Stimulated activated CD4-positive, alpha-beta T cell treated with anti-CD3 and anti-CD28 coated beads, Interleukin-4, amount 100 ng/mL, for 1 hour (primary cell): Measurements from ENCODE around the gene C1QC.
A peak's percentile ranks its signal among the peaks of the same experiment; 100 is the strongest.

Experiments
- DNase-seq: peaks from one replicate; pipeline ENCODE4 v3.0.0-alpha.2; 2020

Gene C1QC

DNA sequence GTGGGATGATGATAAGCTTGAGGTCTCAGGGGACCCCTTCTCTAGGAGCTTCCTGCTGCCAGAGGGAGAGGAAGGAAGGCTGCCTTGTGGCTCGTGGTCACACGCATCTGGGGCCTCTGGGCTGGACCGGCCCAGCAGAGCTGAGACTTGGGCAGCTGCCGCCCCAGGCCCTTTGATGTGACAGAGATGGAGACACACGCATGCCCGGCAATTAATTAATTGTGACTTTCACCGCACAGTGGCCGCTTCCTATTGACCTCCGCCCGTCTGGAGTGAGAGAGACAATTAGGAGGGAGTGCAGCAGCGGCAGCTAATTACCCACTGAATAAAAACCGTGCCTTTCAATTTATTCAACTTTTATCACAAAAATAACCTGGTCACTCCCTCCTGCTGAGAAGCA lies 23.6 kb upstream of the C1QC start:
- DNase-seq, result no peak

DNA sequence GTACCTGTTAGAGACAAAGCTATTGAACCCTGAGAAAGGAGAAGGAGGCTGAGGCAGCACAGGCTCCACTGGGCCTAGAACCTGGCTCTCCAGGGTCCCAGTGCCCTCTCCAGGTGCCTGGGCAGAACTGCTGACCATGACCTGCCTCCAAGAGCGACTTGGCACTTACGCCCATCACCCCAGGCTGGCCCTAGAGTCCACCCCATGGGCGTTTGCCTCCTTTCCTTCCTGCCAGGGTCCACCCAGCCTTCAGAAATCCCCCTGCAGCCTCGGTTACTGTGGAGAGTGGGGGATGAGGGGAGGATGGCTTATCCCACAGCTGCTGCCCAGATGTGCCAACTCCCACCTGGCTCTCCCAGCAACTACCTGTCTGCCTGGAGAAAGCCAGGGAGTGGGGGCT lies 21.7 kb upstream of the C1QC start:
- DNase-seq, result no peak

DNA sequence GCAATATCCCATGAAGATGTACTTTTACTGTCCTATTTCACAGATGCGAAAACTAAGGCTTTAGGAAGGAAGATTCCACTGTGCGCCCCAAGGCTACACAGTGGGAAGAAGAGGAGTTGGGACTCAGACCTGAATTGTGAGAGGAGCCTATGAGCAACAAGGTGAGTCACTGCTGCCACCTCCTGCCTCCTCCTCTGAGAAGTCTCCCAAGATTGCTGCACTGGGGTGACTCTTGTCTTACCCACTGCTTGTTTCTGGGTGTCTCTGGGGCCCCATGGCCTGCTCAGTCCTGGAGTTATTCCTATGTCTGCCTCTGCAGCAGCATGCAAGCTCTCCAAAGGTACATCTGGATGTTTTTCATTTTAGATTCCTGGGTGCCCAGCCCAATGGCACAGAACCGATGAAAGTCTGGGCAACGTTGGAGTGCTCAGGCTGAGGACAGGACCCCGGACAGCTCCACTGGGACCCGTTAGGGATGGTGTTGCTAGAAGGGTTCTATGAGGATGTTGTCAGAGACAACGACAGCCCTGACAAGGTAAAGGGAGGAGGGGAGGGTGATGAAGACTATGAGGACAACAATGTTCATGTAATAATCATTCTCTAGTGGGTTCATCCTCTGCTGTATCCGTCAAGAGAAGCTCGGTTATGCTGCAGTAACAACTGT lies 18.0 kb upstream of the C1QC start:
- DNase-seq, result no peak

DNA sequence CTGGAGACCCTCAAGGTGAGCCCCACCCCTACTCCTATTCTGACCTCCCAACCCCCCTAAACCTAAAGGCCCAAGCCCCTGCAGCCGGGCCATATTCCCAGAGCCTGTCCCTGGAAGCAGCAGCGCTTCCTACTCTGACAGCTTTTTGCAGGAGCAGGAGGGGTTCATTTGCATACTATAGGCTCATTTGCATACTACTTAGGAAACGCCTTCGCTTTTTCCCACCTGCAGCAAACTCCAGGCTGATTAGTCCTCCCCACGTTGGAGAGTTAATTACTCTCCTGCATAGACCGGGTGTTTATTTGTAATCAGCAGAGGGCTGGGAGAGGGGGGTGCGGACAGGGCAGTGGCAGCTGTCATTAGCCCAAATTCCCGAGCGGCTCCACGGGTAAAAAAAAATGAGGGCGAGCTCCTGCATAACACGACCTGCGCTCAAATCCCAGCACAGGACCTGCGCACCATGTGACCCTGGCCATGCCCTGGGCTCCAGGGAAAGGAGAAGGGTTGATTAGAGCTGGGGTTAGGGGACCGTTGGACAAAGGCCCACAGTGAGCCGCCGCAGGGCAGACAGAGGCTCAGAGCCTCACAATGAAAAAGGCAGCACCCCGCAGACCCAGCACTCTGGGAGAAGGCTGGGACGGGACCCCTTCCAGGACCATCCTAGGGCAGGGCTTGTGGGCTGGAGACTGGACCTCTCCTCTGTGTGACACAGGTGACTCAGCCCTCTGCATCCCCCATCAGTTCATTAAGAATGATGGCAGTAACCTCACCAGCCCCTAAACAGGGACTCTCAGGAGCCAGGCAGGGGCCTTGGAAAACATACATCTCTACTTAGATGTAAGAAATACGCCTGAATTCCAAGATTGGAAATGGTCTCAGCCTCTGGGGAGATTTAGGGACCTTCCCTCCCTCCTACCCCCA lies 16.9 kb upstream of the C1QC start:
- no peak for DNase-seq

DNA sequence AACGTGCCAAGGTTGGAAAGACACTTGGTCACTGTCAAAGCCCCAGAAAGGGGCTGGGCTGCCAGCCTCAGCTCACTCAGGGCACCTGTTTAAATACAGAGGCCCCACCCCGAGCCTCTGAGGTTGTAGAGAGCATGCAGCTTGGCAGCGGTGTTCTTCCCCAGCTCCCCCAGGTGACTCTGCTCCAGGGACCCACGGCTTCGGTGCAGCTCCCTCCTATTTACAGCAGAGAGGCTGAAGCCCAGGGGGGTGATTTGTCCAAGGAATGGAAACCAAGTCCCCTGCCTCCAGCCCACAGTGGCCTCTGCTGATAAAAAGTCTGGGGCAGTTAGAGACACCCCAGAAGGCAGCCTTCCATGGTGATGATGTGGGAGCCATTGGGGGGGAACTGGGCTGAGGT lies 16.1 kb upstream of the C1QC start:
- DNase-seq, result no peak

DNA sequence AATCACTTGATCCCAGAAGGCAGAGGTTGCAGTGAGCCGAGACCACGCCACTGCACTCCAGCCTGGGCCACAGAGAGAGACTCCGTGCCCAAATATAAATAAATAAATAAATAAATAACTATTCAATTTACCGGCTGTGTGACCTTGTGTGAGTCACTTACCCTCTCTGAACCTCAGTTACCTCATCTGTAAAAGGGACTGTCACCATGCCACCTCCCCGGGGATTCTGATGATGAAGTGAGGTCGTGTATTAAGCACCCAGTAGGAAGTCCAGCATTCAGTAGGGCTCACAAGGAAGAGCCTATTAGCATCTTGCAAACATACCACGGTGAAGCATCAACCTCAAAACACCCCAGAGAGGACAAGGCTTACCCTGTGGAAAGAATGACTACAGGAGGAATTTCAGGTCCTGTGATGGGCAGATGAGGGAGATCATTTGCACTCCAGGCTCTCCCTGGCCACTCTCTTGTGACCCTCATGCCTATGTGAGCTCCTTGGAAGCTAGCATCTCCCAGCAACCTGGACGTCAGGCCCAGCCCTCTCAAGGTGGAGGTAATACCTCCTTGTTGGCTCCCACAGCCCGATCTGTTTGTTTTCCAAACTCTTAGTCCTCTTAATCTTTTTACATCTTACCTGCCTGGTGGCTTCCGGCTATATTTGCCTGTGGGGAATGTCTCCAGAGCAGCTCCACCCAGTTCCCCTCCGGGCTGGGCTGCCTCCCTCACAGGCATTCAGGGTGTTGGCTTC lies 14.6 kb upstream of the C1QC start:
- DNase-seq, result no peak

DNA sequence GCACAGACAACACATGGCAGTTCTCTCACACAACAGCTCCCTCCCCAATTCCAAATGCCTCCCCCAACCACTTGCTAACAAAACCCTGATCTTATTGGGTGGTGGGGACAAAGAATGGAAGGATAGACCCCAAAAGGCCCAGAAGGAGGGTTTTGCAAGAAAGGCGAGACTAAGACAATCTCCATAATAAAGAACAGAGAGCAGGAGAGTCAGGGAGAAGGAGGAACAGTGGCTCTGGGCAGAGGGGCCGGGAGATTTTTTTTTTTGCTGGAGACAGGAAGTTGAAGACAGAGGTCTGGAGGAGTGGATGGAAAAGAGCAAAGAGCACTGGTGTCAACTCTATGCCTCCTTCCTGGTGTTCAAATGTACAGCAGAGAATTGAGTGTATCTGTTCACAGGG lies 13.5 kb upstream of the C1QC start:
- no peak for DNase-seq

DNA sequence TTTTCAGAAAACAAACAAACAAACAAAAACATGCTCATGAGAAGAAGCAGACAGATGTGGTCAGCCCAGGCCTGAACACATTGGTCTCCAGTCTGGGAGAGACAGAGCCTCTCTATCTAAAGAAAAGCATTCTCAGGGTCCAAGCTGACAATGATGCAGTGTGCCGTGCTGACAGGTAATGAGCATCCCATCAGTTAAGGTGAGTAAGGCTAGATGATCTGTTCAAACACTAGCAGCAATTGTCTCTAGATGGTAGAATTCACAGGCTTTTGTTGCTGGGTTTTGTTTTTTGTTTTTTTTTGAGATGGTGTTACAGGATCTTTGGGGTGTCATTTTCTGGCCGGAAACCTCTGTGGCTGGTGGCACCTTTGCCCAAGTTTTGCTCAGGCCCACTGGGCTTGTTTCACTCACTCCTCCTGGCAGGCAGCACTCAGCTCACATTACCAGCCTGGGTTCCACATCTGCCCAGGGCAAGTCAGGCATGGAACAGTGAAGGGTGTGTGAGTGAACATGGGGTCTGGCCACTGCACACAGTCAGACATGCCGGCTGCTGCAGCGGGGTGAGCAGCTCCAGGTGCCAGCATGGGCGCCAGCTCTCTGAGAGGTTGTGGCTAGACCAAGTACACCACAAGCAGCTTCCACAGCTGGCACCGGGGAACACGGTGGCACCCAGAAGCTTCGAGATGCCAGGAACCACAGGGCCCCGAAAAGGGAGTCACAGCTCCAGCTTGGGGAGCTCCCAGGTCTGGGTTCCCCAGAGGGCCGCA lies 9.6 kb upstream of the C1QC start:
- no peak for DNase-seq

DNA sequence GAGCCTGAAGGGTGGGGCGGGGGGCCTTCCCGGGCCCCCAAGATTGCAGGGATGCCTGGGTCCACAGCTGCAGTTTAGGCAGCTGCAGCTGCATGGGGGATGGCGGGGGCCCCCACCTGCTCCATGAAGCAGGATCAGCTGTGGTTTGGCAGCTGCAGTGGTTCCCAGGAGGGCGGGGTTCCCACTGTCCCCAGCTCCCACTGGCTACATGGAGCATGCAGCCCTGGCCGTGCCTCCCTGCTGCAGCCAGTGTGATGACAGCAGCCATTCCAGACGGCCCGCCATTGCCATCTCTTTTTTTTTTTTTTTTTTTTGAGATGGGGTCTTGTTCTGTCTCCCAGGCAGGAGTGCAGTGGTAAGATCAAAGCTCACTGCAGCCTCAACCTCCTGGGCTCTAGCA lies 8.0 kb upstream of the C1QC start:
- no peak for DNase-seq

DNA sequence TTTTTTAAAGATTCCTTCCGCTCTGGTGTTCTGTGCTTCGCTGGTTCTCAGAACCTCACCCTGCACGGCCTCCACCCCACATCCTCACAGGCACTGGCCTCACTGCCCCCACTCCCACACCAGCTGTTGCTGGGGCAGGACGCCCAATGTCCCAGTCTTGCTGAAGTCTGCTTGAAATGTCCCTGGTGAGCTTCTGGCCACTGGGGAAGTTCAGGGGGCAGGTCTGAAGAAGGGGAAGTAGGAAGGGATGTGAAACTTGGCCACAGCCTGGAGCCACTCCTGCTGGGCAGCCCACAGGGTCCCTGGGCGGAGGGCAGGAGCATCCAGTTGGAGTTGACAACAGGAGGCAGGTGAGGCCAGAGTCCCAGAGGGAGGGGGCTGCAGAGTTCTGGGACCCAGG lies 7.1 kb upstream of the C1QC start, which contains the start of gene C1QA:
C1QA (plus strand) TSS at position 276 of the 400 bp plus-strand sequence. CDS start 989 bp downstream, outside the sequence.
- DNase-seq, result no peak

DNA sequence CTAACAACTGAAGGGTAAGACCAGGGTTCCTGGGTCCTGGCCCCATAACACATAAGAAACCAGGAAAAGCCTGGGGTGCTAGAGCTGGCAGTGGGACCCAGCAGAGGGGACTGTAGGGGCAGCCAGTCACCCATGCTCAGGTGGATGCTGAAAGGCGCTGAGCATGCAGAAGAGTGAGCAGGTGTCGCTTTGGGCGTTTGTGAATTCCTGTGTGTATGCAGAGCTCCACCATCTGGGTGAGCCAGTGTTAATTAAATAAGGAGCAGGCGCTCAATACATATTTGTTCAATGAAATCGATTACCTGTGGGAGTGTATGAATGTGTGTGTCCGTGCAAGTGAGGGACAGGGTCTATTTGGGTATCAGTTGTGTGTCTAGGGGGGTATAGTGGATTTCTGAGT lies 6.5 kb upstream of the C1QC start:
- no peak for DNase-seq

DNA sequence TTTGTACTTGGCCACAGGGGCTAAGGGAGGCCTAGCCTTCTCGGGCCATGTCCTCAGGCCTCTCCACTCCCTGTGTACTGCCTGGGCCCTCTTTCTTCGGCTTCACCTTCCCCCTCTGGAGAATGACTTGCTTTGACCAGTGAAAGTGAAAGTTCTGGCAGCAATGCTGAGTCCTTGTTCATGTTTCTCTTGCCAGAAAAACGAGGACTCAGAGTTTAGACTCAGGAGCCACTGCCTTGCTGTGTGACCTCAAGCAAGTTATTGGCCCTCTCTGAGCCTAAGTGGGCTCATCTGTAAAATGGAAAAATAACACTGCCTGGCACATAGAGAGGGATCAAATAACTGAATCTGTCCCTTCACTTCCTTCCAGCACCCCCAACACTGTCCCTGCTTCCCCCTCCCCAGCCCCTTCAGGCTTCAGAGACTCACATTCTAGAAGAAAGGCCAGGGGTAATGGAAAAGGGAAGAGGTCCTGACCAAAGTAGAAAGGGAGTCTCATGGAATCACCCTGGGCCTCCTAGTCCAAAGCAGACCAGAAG lies 5.5 kb upstream of the C1QC start:
- no peak for DNase-seq

DNA sequence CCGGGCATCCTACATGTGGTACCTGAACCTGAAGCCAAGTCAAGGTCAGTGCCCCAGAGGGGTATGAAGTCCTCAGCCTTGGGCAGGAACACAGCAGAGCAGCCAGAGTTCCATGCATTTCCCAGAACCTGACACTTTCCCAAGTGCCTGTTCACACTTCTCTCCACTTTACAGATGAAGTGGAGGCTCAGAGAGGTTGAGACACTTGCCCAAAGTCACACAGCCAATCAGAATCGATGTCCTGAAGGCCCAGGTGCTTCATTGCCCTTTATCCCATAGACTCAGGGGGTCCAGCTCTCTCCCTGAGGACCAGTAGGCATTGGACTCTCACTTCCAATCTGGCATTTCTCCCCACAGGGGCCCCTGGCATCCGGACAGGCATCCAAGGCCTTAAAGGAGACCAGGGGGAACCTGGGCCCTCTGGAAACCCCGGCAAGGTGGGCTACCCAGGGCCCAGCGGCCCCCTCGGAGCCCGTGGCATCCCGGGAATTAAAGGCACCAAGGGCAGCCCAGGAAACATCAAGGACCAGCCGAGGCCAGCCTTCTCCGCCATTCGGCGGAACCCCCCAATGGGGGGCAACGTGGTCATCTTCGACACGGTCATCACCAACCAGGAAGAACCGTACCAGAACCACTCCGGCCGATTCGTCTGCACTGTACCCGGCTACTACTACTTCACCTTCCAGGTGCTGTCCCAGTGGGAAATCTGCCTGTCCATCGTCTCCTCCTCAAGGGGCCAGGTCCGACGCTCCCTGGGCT lies 4.8 kb upstream of the C1QC start:
- DNase-seq, result no peak

DNA sequence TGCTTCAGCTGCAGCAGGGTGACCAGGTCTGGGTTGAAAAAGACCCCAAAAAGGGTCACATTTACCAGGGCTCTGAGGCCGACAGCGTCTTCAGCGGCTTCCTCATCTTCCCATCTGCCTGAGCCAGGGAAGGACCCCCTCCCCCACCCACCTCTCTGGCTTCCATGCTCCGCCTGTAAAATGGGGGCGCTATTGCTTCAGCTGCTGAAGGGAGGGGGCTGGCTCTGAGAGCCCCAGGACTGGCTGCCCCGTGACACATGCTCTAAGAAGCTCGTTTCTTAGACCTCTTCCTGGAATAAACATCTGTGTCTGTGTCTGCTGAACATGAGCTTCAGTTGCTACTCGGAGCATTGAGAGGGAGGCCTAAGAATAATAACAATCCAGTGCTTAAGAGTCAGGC lies 4.1 kb upstream of the C1QC start:
- DNase-seq, result no peak

DNA sequence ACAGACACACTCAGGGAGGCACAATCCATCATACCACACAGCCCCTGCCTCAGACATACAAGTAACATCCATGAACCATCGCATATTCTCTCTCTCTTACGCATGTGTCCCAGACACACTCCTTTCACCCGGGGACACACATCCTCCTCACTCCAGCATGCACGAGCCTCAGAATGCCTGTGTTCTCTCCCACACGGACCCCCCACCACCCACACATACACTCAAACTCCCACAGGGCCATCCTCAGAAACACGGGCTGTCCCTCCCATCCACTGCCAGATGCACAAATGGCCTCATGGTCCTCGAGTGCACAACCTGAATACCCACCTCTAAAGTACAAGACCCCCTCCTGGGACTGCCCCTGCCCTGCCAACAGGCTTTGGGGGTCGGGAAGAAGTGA lies 2.2 kb upstream of the C1QC start:
- no peak for DNase-seq

DNA sequence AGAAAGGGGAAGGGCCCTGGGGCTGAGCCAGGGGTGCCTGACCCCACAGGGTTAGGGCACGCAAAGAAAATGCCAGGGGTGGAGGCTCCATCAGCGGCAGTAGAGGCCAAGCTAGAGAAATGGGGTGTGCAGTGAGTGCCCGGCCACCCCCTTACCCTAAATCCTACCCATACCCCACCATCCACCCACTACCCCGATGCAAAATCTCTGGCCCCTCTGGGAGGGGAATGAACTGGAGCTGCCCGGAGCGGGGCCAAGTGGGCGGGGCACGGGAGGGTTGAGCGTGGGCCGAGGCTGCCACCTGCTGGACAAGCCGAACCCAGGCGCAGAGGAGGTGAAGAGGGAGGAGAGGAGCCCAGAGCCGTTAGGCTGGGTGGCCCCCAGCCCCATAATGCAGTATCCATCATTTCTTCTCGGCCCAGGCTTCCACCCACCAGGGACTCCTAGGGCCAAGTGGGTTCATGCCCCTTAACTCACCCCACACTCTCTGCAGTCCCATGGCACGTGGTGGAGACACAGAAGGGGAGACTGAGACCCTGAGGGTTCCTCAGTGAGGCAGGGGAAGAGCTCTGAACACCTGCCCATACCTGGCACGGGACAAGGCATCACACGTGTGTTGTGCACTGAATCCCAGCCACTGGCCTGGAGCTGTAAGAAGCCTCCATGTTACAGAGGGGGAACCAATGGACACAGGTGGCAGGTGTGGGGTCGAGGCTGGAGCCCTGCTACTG lies 1.4 kb upstream of the C1QC start:
- DNase-seq, result peak; percentile 75

DNA sequence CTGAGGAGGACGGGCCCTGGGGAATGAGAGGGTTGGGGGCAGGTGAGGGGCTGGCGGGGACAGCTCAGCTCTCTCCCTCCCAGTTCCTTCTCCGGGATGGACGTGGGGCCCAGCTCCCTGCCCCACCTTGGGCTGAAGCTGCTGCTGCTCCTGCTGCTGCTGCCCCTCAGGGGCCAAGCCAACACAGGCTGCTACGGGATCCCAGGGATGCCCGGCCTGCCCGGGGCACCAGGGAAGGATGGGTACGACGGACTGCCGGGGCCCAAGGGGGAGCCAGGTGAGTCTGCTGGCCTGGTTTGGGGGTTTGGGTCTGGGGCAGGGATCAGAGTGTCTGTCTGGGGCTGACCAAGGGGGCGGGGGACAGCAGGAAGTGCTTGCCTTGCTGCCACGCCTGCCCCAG lies 495 bp downstream of the C1QC start:
- DNase-seq, result no peak

DNA sequence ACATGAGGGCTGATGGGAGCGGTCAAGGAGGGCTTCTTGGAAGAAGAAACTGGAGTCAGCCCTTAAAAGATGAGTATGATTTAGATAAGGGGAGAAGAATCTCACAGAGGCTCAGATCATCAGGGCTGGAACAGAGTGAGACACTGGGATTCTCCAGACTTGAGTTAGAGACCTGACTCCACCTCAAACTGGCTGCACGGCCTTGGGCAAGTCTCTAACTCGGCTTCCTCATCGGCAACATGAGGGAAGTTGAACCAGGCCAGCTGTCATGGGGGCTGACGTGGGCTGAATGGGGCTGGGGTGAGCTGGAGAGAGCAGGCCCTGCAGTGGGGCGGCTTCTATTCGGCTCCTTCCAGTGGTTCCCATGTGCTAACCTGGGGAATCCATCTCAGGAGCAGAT lies 2.5 kb downstream of the C1QC start:
- no peak for DNase-seq

DNA sequence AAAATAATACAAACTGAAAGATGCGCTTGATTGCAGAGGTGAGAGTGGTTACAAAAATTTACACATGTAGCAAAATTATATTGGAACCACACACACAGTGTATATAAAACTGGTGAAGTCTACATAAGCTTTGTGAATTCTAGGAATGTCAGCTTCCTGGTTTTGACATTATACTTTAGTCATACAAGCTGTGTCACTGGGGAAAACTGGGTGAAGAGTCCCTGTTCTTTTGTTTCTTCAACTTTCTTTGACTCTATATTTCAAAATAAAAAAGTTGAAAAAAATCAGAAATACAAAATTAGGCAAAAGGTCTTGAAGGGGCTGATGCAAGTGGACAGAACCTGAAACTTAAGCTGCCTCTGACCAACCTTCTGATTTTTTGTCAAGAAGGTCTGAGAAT lies 3.0 kb downstream of the C1QC start:
- no peak for DNase-seq

DNA sequence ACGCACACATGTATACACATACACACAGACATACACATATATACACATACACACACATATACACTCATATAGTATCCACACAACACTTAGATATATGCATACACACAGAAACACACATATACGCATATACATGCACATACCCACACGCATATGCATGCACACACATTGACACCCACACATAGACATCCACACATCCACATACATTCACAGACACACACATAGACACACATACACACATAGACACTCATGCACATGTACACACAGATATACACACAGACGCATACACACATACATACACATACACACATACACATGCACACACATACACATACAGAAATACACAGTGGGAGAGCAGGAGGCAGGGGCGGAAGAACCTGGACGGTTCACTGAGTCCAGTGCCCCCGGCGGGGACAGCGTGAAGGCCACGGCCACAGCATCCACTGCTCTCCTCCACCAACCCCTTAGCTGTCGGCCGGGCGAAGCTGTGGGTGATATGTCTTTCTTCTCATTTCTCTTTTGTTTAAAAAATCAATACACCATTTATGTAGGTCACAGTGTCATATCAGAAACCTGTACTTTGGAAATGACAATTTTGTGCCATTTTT lies 6.8 kb downstream of the C1QC start:
- DNase-seq, result no peak
